ENCODE data around the gene IL1F10. TPM values are rescaled to one million over a fixed set of nuclear protein-coding genes. Genes with fewer than 3 reads are reported as not detected.

The IL1F10 gene
- polyA plus RNA-seq, 1 donor from 2014 or later: not detected

DNA sequence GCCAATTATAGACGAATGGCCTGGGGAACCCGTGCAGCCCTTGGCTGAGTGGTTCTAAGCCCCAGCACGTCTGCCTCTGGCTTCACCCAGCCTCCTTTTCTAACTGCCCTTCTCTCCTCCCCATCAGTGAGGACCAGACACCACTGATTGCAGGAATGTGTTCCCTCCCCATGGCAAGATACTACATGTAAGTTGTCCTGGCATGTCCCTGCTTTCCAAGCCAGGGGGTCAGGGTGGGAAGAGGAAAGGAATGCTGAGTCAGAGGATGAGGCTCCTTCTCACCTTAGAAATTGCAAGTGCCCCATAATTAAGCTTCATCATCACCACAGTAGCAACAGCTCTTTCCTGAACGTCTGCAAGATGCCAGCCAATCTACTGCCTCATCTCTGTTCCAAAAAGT lies 4.8 kb downstream of the IL1F10 start:
- H3K36me3 ChIP-seq (ENCODE audit: insufficient read depth, low read length): no peaks in the 10 kb centered on the region
- H3K4me2 ChIP-seq (ENCODE audit: low read length): no peak overlapping the region
- H3F3A ChIP-seq (ENCODE audit: insufficient read depth, low read length, poor library complexity, severe bottlenecking): no peaks in the 10 kb centered on the region
- no peaks in the 10 kb centered on the region for H4K20me1 ChIP-seq (ENCODE audit: insufficient read depth)
- no peak overlapping the region for H3K4me3 ChIP-seq (ENCODE audit: low read length)
- H3K79me2 ChIP-seq (replicated peaks; ENCODE audit: insufficient read depth, low read length): no peaks in the 10 kb centered on the region
- no peaks in the 10 kb centered on the region for H3K9me2 ChIP-seq (ENCODE audit: insufficient read depth, low read length)
- no peak overlapping the region for H2AFZ ChIP-seq (ENCODE audit: low read depth, low read length)
- H3K9me3 ChIP-seq (ENCODE audit: low read length): no peaks in the 10 kb centered on the region
- no peak for TF ChIP-seq RAD21 (conservative IDR thresholded peaks at IDR 0.05)
- TF ChIP-seq, protein P1, sequence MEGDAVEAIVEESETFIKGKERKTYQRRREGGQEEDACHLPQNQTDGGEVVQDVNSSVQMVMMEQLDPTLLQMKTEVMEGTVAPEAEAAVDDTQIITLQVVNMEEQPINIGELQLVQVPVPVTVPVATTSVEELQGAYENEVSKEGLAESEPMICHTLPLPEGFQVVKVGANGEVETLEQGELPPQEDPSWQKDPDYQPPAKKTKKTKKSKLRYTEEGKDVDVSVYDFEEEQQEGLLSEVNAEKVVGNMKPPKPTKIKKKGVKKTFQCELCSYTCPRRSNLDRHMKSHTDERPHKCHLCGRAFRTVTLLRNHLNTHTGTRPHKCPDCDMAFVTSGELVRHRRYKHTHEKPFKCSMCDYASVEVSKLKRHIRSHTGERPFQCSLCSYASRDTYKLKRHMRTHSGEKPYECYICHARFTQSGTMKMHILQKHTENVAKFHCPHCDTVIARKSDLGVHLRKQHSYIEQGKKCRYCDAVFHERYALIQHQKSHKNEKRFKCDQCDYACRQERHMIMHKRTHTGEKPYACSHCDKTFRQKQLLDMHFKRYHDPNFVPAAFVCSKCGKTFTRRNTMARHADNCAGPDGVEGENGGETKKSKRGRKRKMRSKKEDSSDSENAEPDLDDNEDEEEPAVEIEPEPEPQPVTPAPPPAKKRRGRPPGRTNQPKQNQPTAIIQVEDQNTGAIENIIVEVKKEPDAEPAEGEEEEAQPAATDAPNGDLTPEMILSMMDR (IDR thresholded peaks at IDR 0.05; ENCODE audit: poor library complexity, severe bottlenecking): no peak
- TF ChIP-seq, protein P2, sequence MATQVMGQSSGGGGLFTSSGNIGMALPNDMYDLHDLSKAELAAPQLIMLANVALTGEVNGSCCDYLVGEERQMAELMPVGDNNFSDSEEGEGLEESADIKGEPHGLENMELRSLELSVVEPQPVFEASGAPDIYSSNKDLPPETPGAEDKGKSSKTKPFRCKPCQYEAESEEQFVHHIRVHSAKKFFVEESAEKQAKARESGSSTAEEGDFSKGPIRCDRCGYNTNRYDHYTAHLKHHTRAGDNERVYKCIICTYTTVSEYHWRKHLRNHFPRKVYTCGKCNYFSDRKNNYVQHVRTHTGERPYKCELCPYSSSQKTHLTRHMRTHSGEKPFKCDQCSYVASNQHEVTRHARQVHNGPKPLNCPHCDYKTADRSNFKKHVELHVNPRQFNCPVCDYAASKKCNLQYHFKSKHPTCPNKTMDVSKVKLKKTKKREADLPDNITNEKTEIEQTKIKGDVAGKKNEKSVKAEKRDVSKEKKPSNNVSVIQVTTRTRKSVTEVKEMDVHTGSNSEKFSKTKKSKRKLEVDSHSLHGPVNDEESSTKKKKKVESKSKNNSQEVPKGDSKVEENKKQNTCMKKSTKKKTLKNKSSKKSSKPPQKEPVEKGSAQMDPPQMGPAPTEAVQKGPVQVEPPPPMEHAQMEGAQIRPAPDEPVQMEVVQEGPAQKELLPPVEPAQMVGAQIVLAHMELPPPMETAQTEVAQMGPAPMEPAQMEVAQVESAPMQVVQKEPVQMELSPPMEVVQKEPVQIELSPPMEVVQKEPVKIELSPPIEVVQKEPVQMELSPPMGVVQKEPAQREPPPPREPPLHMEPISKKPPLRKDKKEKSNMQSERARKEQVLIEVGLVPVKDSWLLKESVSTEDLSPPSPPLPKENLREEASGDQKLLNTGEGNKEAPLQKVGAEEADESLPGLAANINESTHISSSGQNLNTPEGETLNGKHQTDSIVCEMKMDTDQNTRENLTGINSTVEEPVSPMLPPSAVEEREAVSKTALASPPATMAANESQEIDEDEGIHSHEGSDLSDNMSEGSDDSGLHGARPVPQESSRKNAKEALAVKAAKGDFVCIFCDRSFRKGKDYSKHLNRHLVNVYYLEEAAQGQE (IDR thresholded peaks at IDR 0.05; ENCODE audit: borderline replicate concordance): no peak
- no peak for TF ChIP-seq EP300 (conservative IDR thresholded peaks at IDR 0.05; ENCODE audit: poor library complexity, severe bottlenecking)
- TF ChIP-seq SMC3 (conservative IDR thresholded peaks at IDR 0.05; ENCODE audit: poor library complexity): no peak
- no peak for TF ChIP-seq EZH2 (IDR thresholded peaks at IDR 0.05; ENCODE audit: borderline replicate concordance, insufficient read depth, low read length, poor library complexity, severe bottlenecking)
- no peak for TF ChIP-seq POLR2AphosphoS5 (IDR thresholded peaks at IDR 0.05)
- TF ChIP-seq TAF1 (IDR thresholded peaks at IDR 0.05; ENCODE audit: low read depth): no peak
- H3K27me3 ChIP-seq (ENCODE audit: insufficient read depth, low read depth, low read length): no peaks in the 10 kb centered on the region
- H3K27ac ChIP-seq (ENCODE audit: low read length): no peak overlapping the region
- no peak overlapping the region for H3K9ac ChIP-seq (ENCODE audit: low read length)

DNA sequence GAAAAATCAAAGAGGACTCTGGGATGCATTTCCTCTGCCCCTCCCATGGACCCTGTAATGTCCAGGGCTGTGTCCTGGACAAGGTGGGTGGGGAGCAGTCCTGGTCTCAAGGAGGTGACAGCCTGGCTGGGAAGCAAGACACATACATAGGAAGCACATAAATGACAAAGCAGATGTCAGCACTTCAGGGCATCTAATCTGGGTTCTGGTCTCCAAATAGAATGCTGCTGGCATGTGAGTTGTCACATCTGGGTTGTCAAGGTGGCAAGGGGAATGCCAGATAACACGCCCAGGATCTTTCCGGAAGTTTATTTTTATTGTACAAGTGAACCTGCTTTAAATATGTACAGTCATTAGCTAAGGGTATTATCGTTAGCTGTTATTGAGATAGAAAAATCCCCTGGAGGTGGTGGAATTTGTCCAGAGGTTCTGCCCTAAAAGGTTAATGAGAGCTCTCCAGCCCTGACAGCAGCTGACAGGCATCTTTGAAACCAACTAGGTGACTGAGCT lies 5.6 kb downstream of the IL1F10 start:
- H2AFZ ChIP-seq (ENCODE audit: low read depth, low read length): no peak overlapping the region
- no peak overlapping the region for H3K27ac ChIP-seq (ENCODE audit: low read length)
- H3K4me2 ChIP-seq (ENCODE audit: low read length): no peak overlapping the region
- H3K9ac ChIP-seq (ENCODE audit: low read length): no peak overlapping the region
- no peak for TF ChIP-seq EZH2 (IDR thresholded peaks at IDR 0.05; ENCODE audit: borderline replicate concordance, insufficient read depth, low read length, poor library complexity, severe bottlenecking)
- no peak for TF ChIP-seq TAF1 (IDR thresholded peaks at IDR 0.05; ENCODE audit: low read depth)
- TF ChIP-seq SMC3 (conservative IDR thresholded peaks at IDR 0.05; ENCODE audit: poor library complexity): no peak
- TF ChIP-seq, protein P1 (IDR thresholded peaks at IDR 0.05; ENCODE audit: poor library complexity, severe bottlenecking): no peak
- TF ChIP-seq POLR2AphosphoS5 (IDR thresholded peaks at IDR 0.05): no peak
- TF ChIP-seq RAD21 (conservative IDR thresholded peaks at IDR 0.05): no peak
- no peak for TF ChIP-seq MXI1 (conservative IDR thresholded peaks at IDR 0.05; ENCODE audit: poor library complexity, severe bottlenecking)
- no peak for TF ChIP-seq EP300 (conservative IDR thresholded peaks at IDR 0.05; ENCODE audit: poor library complexity, severe bottlenecking)
- TF ChIP-seq, protein P2 (IDR thresholded peaks at IDR 0.05; ENCODE audit: borderline replicate concordance): no peak
- no peaks in the 10 kb centered on the region for H3K79me2 ChIP-seq (replicated peaks; ENCODE audit: insufficient read depth, low read length)
- H3K9me3 ChIP-seq (ENCODE audit: low read length): no peaks in the 10 kb centered on the region
- H4K20me1 ChIP-seq (ENCODE audit: insufficient read depth): no peaks in the 10 kb centered on the region
- no peaks in the 10 kb centered on the region for H3F3A ChIP-seq (ENCODE audit: insufficient read depth, low read length, poor library complexity, severe bottlenecking)
- no peaks in the 10 kb centered on the region for H3K9me2 ChIP-seq (ENCODE audit: insufficient read depth, low read length)
- H3K4me3 ChIP-seq (ENCODE audit: low read length): no peak overlapping the region
- no peaks in the 10 kb centered on the region for H3K27me3 ChIP-seq (ENCODE audit: insufficient read depth, low read depth, low read length)
- no peaks in the 10 kb centered on the region for H3K36me3 ChIP-seq (ENCODE audit: insufficient read depth, low read length)
